ENCODE data around the gene DDX39B. TPM values are rescaled to one million over a fixed set of nuclear protein-coding genes. Genes with fewer than 3 reads are reported as not detected.

The DDX39B gene
- total RNA-seq, 1 donor from 2014 or later = 230 TPM

DNA sequence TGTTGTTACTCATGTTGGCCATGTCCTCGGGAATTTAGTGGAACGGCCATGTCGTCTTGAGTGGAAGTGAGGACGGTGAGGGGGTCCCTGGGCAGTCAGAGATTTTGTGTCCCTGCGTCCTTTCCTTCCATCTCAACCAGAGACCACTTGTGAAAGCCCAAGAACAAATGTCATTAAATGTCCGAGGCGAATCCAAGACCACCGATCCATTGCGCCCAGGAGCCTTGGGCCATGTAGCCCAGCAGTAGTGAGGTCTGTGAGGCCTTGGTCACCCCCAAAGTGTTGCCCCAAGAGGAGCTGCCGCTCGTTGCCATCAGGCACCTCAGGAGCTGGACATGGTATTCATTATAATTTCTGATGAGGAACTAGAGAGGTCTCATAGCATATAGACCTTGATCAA, 61.2 kb downstream of the DDX39B start:
- Mint-ChIP-seq H3K9me3 (ENCODE audit: low read depth) (no peaks in the 10 kb centered on the region), H3K4me1 (ENCODE audit: low read depth) (peaks cover 17% of the 10 kb centered on the region), H3K4me3 (ENCODE audit: unreplicated experiment) (no peak overlapping the region), H3K27ac (ENCODE audit: unreplicated experiment) (no peak overlapping the region), H3K27me3 (ENCODE audit: low read depth) (peaks cover 3% of the 10 kb centered on the region), H3K36me3 (ENCODE audit: low read depth) (peaks cover 2% of the 10 kb centered on the region)
- no peak for TF ChIP-seq CTCF (IDR thresholded peaks at IDR 0.05)
- DNase-seq (ENCODE audit: low spot score) = no peak

Other genes starting within 250 kb of the DDX39B start
- 149 to 216 TPM (median 206 TPM) in 3 replicates for gene HLA-B, start 184.8 kb downstream of the DDX39B start, total RNA-seq
- 54.6 to 56.8 TPM (median 56.3 TPM) in 3 replicates for gene MICA, start 138.4 kb downstream of the DDX39B start, total RNA-seq
- gene MICB, start 43.9 kb downstream of the DDX39B start, total RNA-seq = 7.8 to 9.4 TPM (median 9.0 TPM) in 3 replicates
- not detected in 3 replicates for gene MCCD1, start 13.0 kb downstream of the DDX39B start, total RNA-seq
- 2.4 to 4.1 TPM (median 3.0 TPM) in 3 replicates for gene ATP6V1G2, start 4.6 kb upstream of the DDX39B start, total RNA-seq
- 21.2 to 30.1 TPM (median 29.6 TPM) in 3 replicates for gene NFKBIL1, start 5.6 kb upstream of the DDX39B start, total RNA-seq
- not detected in 3 replicates for gene LTA, start 30.3 kb upstream of the DDX39B start, total RNA-seq
- gene TNF, start 33.6 kb upstream of the DDX39B start, total RNA-seq = not detected in 3 replicates
- gene LTB, start 40.4 kb upstream of the DDX39B start, total RNA-seq = not detected in 3 replicates
- gene LST1, start 44.3 kb upstream of the DDX39B start, total RNA-seq = not detected in 3 replicates
- not detected in 3 replicates for gene NCR3, start 51.0 kb upstream of the DDX39B start, total RNA-seq
- gene AIF1, start 73.2 kb upstream of the DDX39B start, total RNA-seq = not detected in 3 replicates
- 156 to 185 TPM (median 157 TPM) in 3 replicates for gene PRRC2A, start 78.7 kb upstream of the DDX39B start, total RNA-seq
- 253 to 308 TPM (median 262 TPM) in 3 replicates for gene BAG6, start 110.7 kb upstream of the DDX39B start, total RNA-seq
- 0.85 to 1.2 TPM in 2 of 3 replicates, not detected in the other for gene APOM, start 113.9 kb upstream of the DDX39B start, total RNA-seq
- 19.1 to 20.3 TPM (median 20.2 TPM) in 3 replicates for gene C6orf47, start 118.8 kb upstream of the DDX39B start, total RNA-seq
- gene GPANK1, start 123.0 kb upstream of the DDX39B start, total RNA-seq = 12.0 to 15.4 TPM (median 13.9 TPM) in 3 replicates
- 116 to 126 TPM (median 122 TPM) in 3 replicates for gene CSNK2B, start 124.1 kb upstream of the DDX39B start, total RNA-seq
- 10.2 to 14.3 TPM (median 11.7 TPM) in 3 replicates for gene LY6G5B, start 128.0 kb upstream of the DDX39B start, total RNA-seq
- 1.3 to 3.6 TPM (median 2.4 TPM) in 3 replicates for gene LY6G5C, start 139.1 kb upstream of the DDX39B start, total RNA-seq
- 27.8 to 33.9 TPM (median 32.3 TPM) in 3 replicates for gene ABHD16A, start 161.3 kb upstream of the DDX39B start, total RNA-seq
- not detected in 3 replicates for gene LY6G6F, start 164.9 kb upstream of the DDX39B start, total RNA-seq
- gene LY6G6D, start 173.3 kb upstream of the DDX39B start, total RNA-seq = not detected in 3 replicates
- 0.30 TPM in 1 of 3 replicates, not detected in the others for gene LY6G6C, start 179.7 kb upstream of the DDX39B start, total RNA-seq
- not detected in 3 replicates for gene MPIG6B, start 181.4 kb upstream of the DDX39B start, total RNA-seq
- gene DDAH2, start 187.3 kb upstream of the DDX39B start, total RNA-seq = 66.4 to 99.6 TPM (median 95.7 TPM) in 3 replicates
- 256 to 328 TPM (median 317 TPM) in 3 replicates for gene CLIC1, start 194.5 kb upstream of the DDX39B start, total RNA-seq
- gene MSH5, start 198.0 kb upstream of the DDX39B start, total RNA-seq = 8.4 to 17.4 TPM (median 9.4 TPM) in 3 replicates
- 1.3 to 2.4 TPM (median 1.4 TPM) in 3 replicates for gene SAPCD1, start 220.7 kb upstream of the DDX39B start, total RNA-seq
- gene VWA7, start 235.3 kb upstream of the DDX39B start, total RNA-seq = 0.15 to 0.62 TPM (median 0.17 TPM) in 3 replicates

Measured in chondrocyte (in vitro differentiated cells).